SW 1271 (cell line): ENCODE data around the gene LENG9.

Experiments
- DNase-seq, 2 experiments: peaks; one replicate each; lab custom pipeline; 2025; lab: John Stamatoyannopoulos, UW

LENG9 gene

GRCh38 chr19:54421521-54421920 lies 42.1 kb downstream of the LENG9 start:
- DNase-seq = no peak

GRCh38 chr19:54421169-54421516 lies 42.4 kb downstream of the LENG9 start:
- DNase-seq = no peak

GRCh38 chr19:54420383-54421168 lies 43.0 kb downstream of the LENG9 start:
- DNase-seq = no peak

- no peak for DNase-seq
Observed at GRCh38 chr19:54420068-54420382, 43.6 kb downstream of the LENG9 start.

GRCh38 chr19:54418930-54419800 lies 44.4 kb downstream of the LENG9 start:
- no peak for DNase-seq

GRCh38 chr19:54418030-54418929 lies 45.3 kb downstream of the LENG9 start:
- DNase-seq = no peak

GRCh38 chr19:54416695-54417491 lies 46.7 kb downstream of the LENG9 start:
- no peak for DNase-seq

- no peak for DNase-seq
Observed at GRCh38 chr19:54415901-54416673, 47.5 kb downstream of the LENG9 start.

- DNase-seq = no peak
Observed at GRCh38 chr19:54415208-54415900, 48.2 kb downstream of the LENG9 start, which contains the start of gene TTYH1. Gene TTYH1, plus strand, starts transcription at chr19:54415464. Its CDS starts 89 bp downstream, at chr19:54415553.

- no peak for DNase-seq
Observed at GRCh38 chr19:54414156-54414555, 49.4 kb downstream of the LENG9 start.

GRCh38 chr19:54412877-54413276 lies 50.7 kb downstream of the LENG9 start:
- DNase-seq = no peak
